ENCODE measurements around the gene IL17C. TPM values are rescaled to one million over a fixed set of nuclear protein-coding genes. Genes with fewer than 3 reads are reported as not detected.

The IL17C gene
- total and polyA plus RNA-seq, 2 donors (not counting 3 experiments of a cell fraction or from before 2014, with no cell fraction given): 0.17 TPM; not detected in 1

DNA sequence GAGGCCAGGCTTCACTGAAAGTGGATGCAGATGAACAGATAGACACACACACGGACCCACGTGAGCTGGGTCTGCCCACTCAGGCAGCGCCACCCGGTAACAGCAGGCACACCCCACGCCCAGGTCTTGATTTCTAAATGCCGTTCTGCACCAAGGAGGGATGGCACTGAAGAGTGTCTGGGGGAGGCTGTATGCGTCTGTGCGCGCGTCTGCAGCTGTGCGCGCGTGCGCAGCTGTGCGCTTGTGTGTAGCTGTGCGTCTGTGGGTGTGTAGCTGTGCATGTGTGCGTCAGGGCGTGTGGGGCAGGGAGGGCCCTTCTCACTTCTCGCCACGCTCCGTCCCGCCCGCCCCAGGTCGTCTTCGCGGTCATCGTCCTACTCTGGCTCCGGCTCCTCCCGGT lies 15.5 kb upstream of the IL17C start:
- CTCF ChIA-PET: no interaction called here
- dilution Hi-C loops (cut with MboI; ENCODE audit: extremely low pct_ligation_motif_present, low sequenced_read_pairs): no loop called here

GRCh38 chr16:88623858-88624257 lies 14.5 kb upstream of the IL17C start:
- FAIRE-seq: no peak
- Histone ChIP-seq H3K4me1 (ENCODE audit: control insufficient read depth, extremely low read depth, insufficient read depth, low read length) (no peaks in the 10 kb centered on the region), H3K9me1 (replicated peaks; ENCODE audit: control insufficient read depth, extremely low read depth, insufficient read depth, low read length) (no peaks in the 10 kb centered on the region), H3K9me3 (replicated peaks; ENCODE audit: control insufficient read depth, insufficient read depth, low read length) (no peaks in the 10 kb centered on the region), H3K4me3 (replicated peaks in 1 of 3; ENCODE audit: insufficient read depth in 1 of 3, low read depth in 1 of 3, low read length in 3 of 3) (no peak overlapping the region), H3K4me2 (ENCODE audit: insufficient read depth, low read length) (no peak overlapping the region), H4K20me1 (replicated peaks; ENCODE audit: control insufficient read depth, extremely low read depth, insufficient read depth, low read length) (no peaks in the 10 kb centered on the region), H3K36me3 (ENCODE audit: control insufficient read depth in 2 of 2, extremely low read depth in 1 of 2, insufficient read depth in 2 of 2, low read length in 2 of 2) (peaks cover 12 to 52% of the 10 kb centered on the region in 2 experiments), H3K9ac (replicated peaks; ENCODE audit: extremely low read depth, insufficient read depth, low read length) (no peak overlapping the region), H3K79me2 (ENCODE audit: control insufficient read depth, insufficient read depth, low read length) (no peaks in the 10 kb centered on the region), H2AFZ (ENCODE audit: low read depth, low read length) (no peak overlapping the region), H3K27ac (ENCODE audit: insufficient read depth, low read depth, low read length) (no peak overlapping the region), H3K27me3 (ENCODE audit: control insufficient read depth in 2 of 2, insufficient read depth in 2 of 2, low read length in 2 of 2) (no peaks in the 10 kb centered on the region)
- TF ChIP-seq CTCF (IDR thresholded peaks at IDR 0.05; ENCODE audit: extremely low read depth in 1 of 2, insufficient read depth in 1 of 2, low read depth in 1 of 2, low read length in 2 of 2) (no peak), FOS (IDR thresholded peaks at IDR 0.05; ENCODE audit: borderline replicate concordance, insufficient read depth, low read length) (no peak)
- dilution Hi-C loops (cut with MboI; ENCODE audit: extremely low pct_ligation_motif_present, low sequenced_read_pairs) (no loop called here), intact Hi-C loops (cut with micrococcal nuclease) (no loop called here)
- no peak for DNase-seq (ENCODE audit: low read depth, low spot score)
- BruUV-seq (replicated peaks): no TSS peak
- POLR2A ChIA-PET: no interaction called here
- CTCF ChIA-PET: no interaction called here

More for the DNA sequence above, 15.5 kb upstream of the IL17C start:
- H2AFZ ChIP-seq (ENCODE audit: low read depth, low read length): no peak overlapping the region
- H3K36me3 ChIP-seq (ENCODE audit: control insufficient read depth in 2 of 2, extremely low read depth in 1 of 2, insufficient read depth in 2 of 2, low read length in 2 of 2): peaks cover 12 to 49% of the 10 kb centered on the region in 2 experiments
- no peaks in the 10 kb centered on the region for H3K9me1 ChIP-seq (replicated peaks; ENCODE audit: control insufficient read depth, extremely low read depth, insufficient read depth, low read length)
- no peaks in the 10 kb centered on the region for H3K27me3 ChIP-seq (ENCODE audit: control insufficient read depth in 2 of 2, insufficient read depth in 2 of 2, low read length in 2 of 2)
- no peak overlapping the region for H3K4me2 ChIP-seq (ENCODE audit: insufficient read depth, low read length)
- no peaks in the 10 kb centered on the region for H3K4me1 ChIP-seq (ENCODE audit: control insufficient read depth, extremely low read depth, insufficient read depth, low read length)
- no peaks in the 10 kb centered on the region for H4K20me1 ChIP-seq (replicated peaks; ENCODE audit: control insufficient read depth, extremely low read depth, insufficient read depth, low read length)
- no peak overlapping the region for H3K4me3 ChIP-seq (replicated peaks in 1 of 3; ENCODE audit: insufficient read depth in 1 of 3, low read depth in 1 of 3, low read length in 3 of 3)
- no peak for DNase-seq (ENCODE audit: low read depth, low spot score)
- no peak for FAIRE-seq
- no peak overlapping the region for H3K9ac ChIP-seq (replicated peaks; ENCODE audit: extremely low read depth, insufficient read depth, low read length)
- H3K27ac ChIP-seq (ENCODE audit: insufficient read depth, low read depth, low read length): no peak overlapping the region
- POLR2A ChIA-PET: no interaction called here
- intact Hi-C loops (cut with micrococcal nuclease): no loop called here
- BruUV-seq (replicated peaks): no TSS peak
- no peak for TF ChIP-seq MYC (IDR thresholded peaks at IDR 0.05; ENCODE audit: low read depth, low read length)
- no peak for TF ChIP-seq POLR2A (IDR thresholded peaks at IDR 0.05; ENCODE audit: low read depth, low read length)
- no peak for TF ChIP-seq FOS (IDR thresholded peaks at IDR 0.05; ENCODE audit: borderline replicate concordance, insufficient read depth, low read length)
- TF ChIP-seq EZH2 (IDR thresholded peaks at IDR 0.05; ENCODE audit: borderline replicate concordance, low read depth, low read length, severe bottlenecking): no peak
- H3K79me2 ChIP-seq (ENCODE audit: control insufficient read depth, insufficient read depth, low read length): no peaks in the 10 kb centered on the region
- H3K9me3 ChIP-seq (replicated peaks; ENCODE audit: control insufficient read depth, insufficient read depth, low read length): no peaks in the 10 kb centered on the region

Data from endothelial cell of umbilical vein (primary cell).